T-helper 1 cell treated with Interleukin-12 subunit alpha and Interleukin-12 subunit beta and Interleukin-4 antibody, amounts not matched to agents 30 μg/mL and 1 μg/mL, for 36 hours (primary cell): Measurements from ENCODE around the gene PZP.

Source experiments
- H3K27ac Mint-ChIP-seq: one replicate; pipeline ENCODE4 v1.8.0; 2021; ENCODE audit warnings: mild to moderate bottlenecking, mixed read lengths
- H3K27me3 Mint-ChIP-seq: one replicate; pipeline ENCODE4 v1.8.0; 2021; ENCODE audit warnings: low read depth, mixed read lengths
- H3K36me3 Mint-ChIP-seq: one replicate; pipeline ENCODE4 v1.8.0; 2021; ENCODE audit warnings: low read depth, mixed read lengths
- H3K4me1 Mint-ChIP-seq: one replicate; pipeline ENCODE4 v1.8.0; 2021; ENCODE audit warnings: low read depth, mixed read lengths
- H3K4me3 Mint-ChIP-seq: one replicate; pipeline ENCODE4 v1.8.0; 2021; ENCODE audit warnings: mild to moderate bottlenecking, moderate library complexity, mixed read lengths
- H3K9me3 Mint-ChIP-seq: one replicate; pipeline ENCODE4 v1.8.0; 2021; ENCODE audit warnings: mixed read lengths

The PZP gene

GRCh38 chr12:9108504-9109212, 99.5 kb downstream of the PZP start:
- Mint-ChIP-seq H3K9me3 (no peaks in the 10 kb centered on the region), H3K36me3 (no peaks in the 10 kb centered on the region), H3K27ac (no peak overlapping the region), H3K4me3 (no peak overlapping the region), H3K4me1 (no peaks in the 10 kb centered on the region), H3K27me3 (no peaks in the 10 kb centered on the region)

- H3K9me3 Mint-ChIP-seq, result no peaks in the 10 kb centered on the region
- H3K36me3 Mint-ChIP-seq, result no peaks in the 10 kb centered on the region
- H3K27me3 Mint-ChIP-seq, result no peaks in the 10 kb centered on the region
- H3K4me1 Mint-ChIP-seq, result no peaks in the 10 kb centered on the region
- no peak overlapping the region for H3K4me3 Mint-ChIP-seq
- H3K27ac Mint-ChIP-seq, result no peak overlapping the region
Observed at GRCh38 chr12:9107542-9107873, 100.7 kb downstream of the PZP start.

GRCh38 chr12:9106610-9107541, 101.3 kb downstream of the PZP start:
- H3K27me3 Mint-ChIP-seq, result no peaks in the 10 kb centered on the region
- no peaks in the 10 kb centered on the region for H3K4me1 Mint-ChIP-seq
- no peak overlapping the region for H3K27ac Mint-ChIP-seq
- no peaks in the 10 kb centered on the region for H3K9me3 Mint-ChIP-seq
- H3K36me3 Mint-ChIP-seq, result no peaks in the 10 kb centered on the region
- H3K4me3 Mint-ChIP-seq, result no peak overlapping the region

- no peak overlapping the region for H3K4me3 Mint-ChIP-seq
- no peak overlapping the region for H3K27ac Mint-ChIP-seq
- no peaks in the 10 kb centered on the region for H3K4me1 Mint-ChIP-seq
Observed at GRCh38 chr12:9106067-9106466, 102.1 kb downstream of the PZP start.

GRCh38 chr12:9104767-9105423, 103.3 kb downstream of the PZP start:
- Mint-ChIP-seq H3K4me1 (no peaks in the 10 kb centered on the region), H3K27ac (no peak overlapping the region), H3K27me3 (no peaks in the 10 kb centered on the region), H3K9me3 (no peaks in the 10 kb centered on the region), H3K36me3 (no peaks in the 10 kb centered on the region), H3K4me3 (no peak overlapping the region)

More at GRCh38 chr12:9106067-9106466, 102.1 kb downstream of the PZP start:
- no peaks in the 10 kb centered on the region for H3K9me3 Mint-ChIP-seq
- no peaks in the 10 kb centered on the region for H3K27me3 Mint-ChIP-seq
- no peaks in the 10 kb centered on the region for H3K36me3 Mint-ChIP-seq

- Mint-ChIP-seq H3K9me3 (no peaks in the 10 kb centered on the region), H3K27me3 (no peaks in the 10 kb centered on the region)
Observed at GRCh38 chr12:9104087-9104486, 104.1 kb downstream of the PZP start.

GRCh38 chr12:9103050-9103849, 104.9 kb downstream of the PZP start:
- Mint-ChIP-seq H3K36me3 (no peaks in the 10 kb centered on the region), H3K4me3 (no peak overlapping the region), H3K27ac (no peak overlapping the region), H3K9me3 (no peaks in the 10 kb centered on the region), H3K27me3 (no peaks in the 10 kb centered on the region), H3K4me1 (no peaks in the 10 kb centered on the region)

More at GRCh38 chr12:9104087-9104486, 104.1 kb downstream of the PZP start:
- H3K36me3 Mint-ChIP-seq, result no peaks in the 10 kb centered on the region
- H3K27ac Mint-ChIP-seq, result no peak overlapping the region
- H3K4me1 Mint-ChIP-seq, result no peaks in the 10 kb centered on the region
- no peak overlapping the region for H3K4me3 Mint-ChIP-seq

GRCh38 chr12:9101018-9101687, 107.0 kb downstream of the PZP start:
- no peaks in the 10 kb centered on the region for H3K27me3 Mint-ChIP-seq
- no peaks in the 10 kb centered on the region for H3K36me3 Mint-ChIP-seq
- no peaks in the 10 kb centered on the region for H3K9me3 Mint-ChIP-seq
- no peak overlapping the region for H3K4me3 Mint-ChIP-seq
- no peak overlapping the region for H3K27ac Mint-ChIP-seq
- no peaks in the 10 kb centered on the region for H3K4me1 Mint-ChIP-seq

- Mint-ChIP-seq H3K27me3 (no peaks in the 10 kb centered on the region), H3K9me3 (no peaks in the 10 kb centered on the region), H3K4me1 (no peaks in the 10 kb centered on the region), H3K4me3 (no peak overlapping the region), H3K36me3 (no peaks in the 10 kb centered on the region), H3K27ac (no peak overlapping the region)
Observed at GRCh38 chr12:9099552-9100190, 108.5 kb downstream of the PZP start.
